Embryonic facial prominence (tissue), 1 donor: ENCODE measurements around the gene SSX3.
"Not testable (repeated sequence)": the region's sequence is repeated elsewhere in the genome, so short reads cannot be mapped to it uniquely, and the experiment has no call there.

Experiments used
- DNase-seq: peaks from one replicate; pipeline ENCODE4 v3.0.0-alpha.2; 2016; ENCODE audit errors: extremely low spot score

SSX3 gene

GRCh38 chrX:48356315-48357094, at the start of gene SSX3:
TSS of gene SSX3 (minus strand) at chrX:48356703. CDS start at chrX:48355249, 1,454 bp downstream.
- not testable (repeated sequence) for DNase-seq

- DNase-seq = not testable (repeated sequence)
Observed at GRCh38 chrX:48397825-48398224, 41.3 kb upstream of the SSX3 start.

- not testable (repeated sequence) for DNase-seq
Observed at GRCh38 chrX:48396931-48397330, 40.4 kb upstream of the SSX3 start.

GRCh38 chrX:48383239-48383638, 26.7 kb upstream of the SSX3 start, which contains the start of gene SSX4:
TSS of gene SSX4 (plus strand) at chrX:48383539. CDS start at chrX:48384054, 515 bp downstream.
- DNase-seq = not testable (repeated sequence)

GRCh38 chrX:48370408-48370807, 13.9 kb upstream of the SSX3 start:
- DNase-seq = not testable (repeated sequence)

- DNase-seq = not testable (repeated sequence)
Observed at GRCh38 chrX:48367717-48368408, 11.4 kb upstream of the SSX3 start.

GRCh38 chrX:48359281-48359680, 2.8 kb upstream of the SSX3 start:
- DNase-seq = not testable (repeated sequence)

GRCh38 chrX:48357681-48358080, 1.2 kb upstream of the SSX3 start:
- no peak for DNase-seq

- not testable (repeated sequence) for DNase-seq
Observed at GRCh38 chrX:48346059-48346458, 10.4 kb downstream of the SSX3 start.

- not testable (repeated sequence) for DNase-seq
Observed at GRCh38 chrX:48313996-48314395, 42.5 kb downstream of the SSX3 start.

GRCh38 chrX:48306175-48306574, 50.3 kb downstream of the SSX3 start:
- DNase-seq = no peak
